B cell (primary cell): ENCODE data around the gene TUBA3D. TPM values are rescaled to one million over a fixed set of nuclear protein-coding genes. Genes with fewer than 3 reads are reported as not detected.
"Not testable (repeated sequence)": the region's sequence is repeated elsewhere in the genome, so short reads cannot be mapped to it uniquely, and the experiment has no call there.

ENCODE experiments used
- ATAC-seq: fragments of 200-7000 bp; cut with Tn5 transposase; one replicate; pipeline ENCODE4 v1.10.0; 2021; ENCODE audit warnings: low read depth, mild to moderate bottlenecking, moderate number of reproducible peaks, moderate library complexity
- CTCF ChIA-PET: fragments of 350-600 bp; sonication (Branson Sonifier 250); formaldehyde crosslinking; loops from one replicate; lab custom pipeline; 2021; ENCODE audit warnings: antibody characterized with exemption, inconsistent platforms; lab: Charles Lee
- POLR2A ChIA-PET: fragments of 350-600 bp; sonication (Branson Sonifier 250); formaldehyde crosslinking; loops from one replicate; lab custom pipeline; 2021; ENCODE audit warnings: antibody characterized with exemption; lab: Charles Lee
- DNase-seq: peaks from one replicate; pipeline ENCODE4 v3.0.0; 2013
- H2AFZ ChIP-seq: 2 replicates; pipeline ENCODE4 v1.6.1; 2012; ENCODE audit warnings: mild to moderate bottlenecking, low read depth, low read length; ENCODE audit not compliant: insufficient read depth, poor library complexity, severe bottlenecking
- H3K27ac ChIP-seq, 2 donors: 1 replicate in 1 of 2; 2 replicates in 1 of 2; pipeline ENCODE4 v1.5.1; 2012 to 2013; ENCODE audit warnings: low read length in 2 of 2, mild to moderate bottlenecking in 2 of 2, moderate library complexity in 1 of 2
- H3K27me3 ChIP-seq, 4 experiments: fragments of 200-600 bp in 1 of 4; sonication (generic) in 1 of 4; replicated peaks in 1 of 4; 1 replicate in 2 of 4; 2 replicates in 2 of 4; pipeline versions ENCODE4 v1.6.1 to v1.7.0; 2013 to 2016; ENCODE audit warnings: low read length in 3 of 4, mild to moderate bottlenecking in 2 of 4, mixed read lengths in 1 of 4, moderate library complexity in 1 of 4; ENCODE audit not compliant: insufficient read depth in 4 of 4, control insufficient read depth in 3 of 4; ENCODE audit errors: control extremely low read depth in 1 of 4
- H3K36me3 ChIP-seq, 2 experiments: replicated peaks in 1 of 2; 1 replicate in 1 of 2; 2 replicates in 1 of 2; pipeline versions ENCODE4 v1.6.1 to v1.7.1; 2013; ENCODE audit warnings: low read length in 1 of 2; ENCODE audit not compliant: insufficient read depth in 2 of 2, control insufficient read depth in 1 of 2; ENCODE audit errors: control extremely low read depth in 1 of 2, extremely low read depth in 1 of 2
- H3K4me1 ChIP-seq, 2 donors: fragments of 200-600 bp in 1 of 2; sonication (generic) in 1 of 2; 1 replicate in 1 of 2; 2 replicates in 1 of 2; pipeline versions ENCODE4 v1.5.1 to v1.6.1; 2013 to 2017; ENCODE audit warnings: low read length in 2 of 2; ENCODE audit not compliant: control insufficient read depth in 2 of 2, insufficient read depth in 2 of 2
- H3K4me2 ChIP-seq: replicated peaks from 2 replicates; pipeline ENCODE3; 2012; ENCODE audit warnings: mild to moderate bottlenecking, low read depth, low read length; ENCODE audit not compliant: poor library complexity, severe bottlenecking
- H3K4me3 ChIP-seq, 5 experiments: fragments of 200-600 bp in 1 of 5; sonication (generic) in 1 of 5; 1 replicate in 3 of 5; 2 replicates in 2 of 5; pipeline versions ENCODE4 v1.5.1 to v1.7.0; 2011 to 2016; ENCODE audit warnings: low read length in 4 of 5, mild to moderate bottlenecking in 4 of 5, low read depth in 2 of 5, control low read depth in 1 of 5, moderate library complexity in 1 of 5; ENCODE audit not compliant: insufficient read depth in 1 of 5; ENCODE audit errors: control extremely low read depth in 1 of 5, extremely low read depth in 1 of 5
- H3K79me2 ChIP-seq: fragments of 200-600 bp; sonication (generic); one replicate; pipeline ENCODE4 v1.6.0; 2016; ENCODE audit warnings: low read length; ENCODE audit not compliant: control insufficient read depth, insufficient read depth
- H3K9ac ChIP-seq: fragments of 200-600 bp; sonication (generic); 2 replicates; pipeline ENCODE4 v1.6.1; 2017; ENCODE audit warnings: mild to moderate bottlenecking, low read length, moderate library complexity
- H3K9me3 ChIP-seq, 3 donors: one replicate each; pipeline versions ENCODE4 v1.6.1 to v1.7.1; 2013; ENCODE audit warnings: low read length in 2 of 3; ENCODE audit not compliant: control insufficient read depth in 2 of 3, insufficient read depth in 1 of 3; ENCODE audit errors: control extremely low read depth in 1 of 3
- H4K20me1 ChIP-seq: 2 replicates; pipeline ENCODE4 v1.6.0; 2012; ENCODE audit warnings: mild to moderate bottlenecking, low read length; ENCODE audit not compliant: insufficient read depth, control insufficient read depth, poor library complexity, severe bottlenecking
- H3K27ac Mint-ChIP-seq: one replicate; pipeline ENCODE4 v1.8.0; 2021; ENCODE audit warnings: mixed read lengths
- H3K27me3 Mint-ChIP-seq: one replicate; pipeline ENCODE4 v1.8.0; 2021; ENCODE audit warnings: mixed read lengths
- H3K4me1 Mint-ChIP-seq: one replicate; pipeline ENCODE4 v1.8.0; 2021; ENCODE audit warnings: mixed read lengths
- H3K4me3 Mint-ChIP-seq: one replicate; pipeline ENCODE4 v1.8.0; 2021; ENCODE audit warnings: mixed read lengths
- H3K9me3 Mint-ChIP-seq: one replicate; pipeline ENCODE4 v1.8.0; 2022; ENCODE audit warnings: mixed read lengths; ENCODE audit not compliant: insufficient read depth
- EZH2 ChIP-seq: IDR thresholded peaks from 2 replicates; pipeline ENCODE4 v1.6.1; 2012; ENCODE audit warnings: borderline replicate concordance, low read depth, mild to moderate bottlenecking, moderate library complexity, low read length; ENCODE audit not compliant: insufficient read depth, poor library complexity, severe bottlenecking
- WGBS: methylation state at CpG from one replicate; pipeline ENCODE4 v1.1.5; 2013; ENCODE audit warnings: missing lambda C conversion rate; ENCODE audit not compliant: insufficient coverage; 5-methylcytosine and 5-hydroxymethylcytosine counted together
- intact Hi-C: fragments of 100-400 bp; cut with micrococcal nuclease; formaldehyde crosslinking; loops from one replicate; pipeline ENCODE4 v1.10.0; 2022
- polyA plus RNA-seq: library from polyadenylated mRNA; depleted of rRNA; stranded (reverse); fragments of >200 nt; gene quantifications from 2 replicates; pipeline ENCODE4 v1.2.3, GENCODE V29; 2012
- total RNA-seq, 2 donors: library from RNA; stranded (reverse); fragments of 120-200 nt in 1 of 2; gene quantifications; 1 replicate in 1 of 2; 2 replicates in 1 of 2; pipeline versions ENCODE4 v1.2.3 to v1.2.4, GENCODE V29; 2013 to 2022
- TF ChIP-seq, protein P1 (sequence below): fragments of 200-600 bp; IDR thresholded peaks from one replicate; pipeline ENCODE4 v1.8.0; 2022; ENCODE audit warnings: antibody characterized with exemption, mild to moderate bottlenecking

The TUBA3D gene
- total and polyA plus RNA-seq, 2 donors (not counting 1 experiment from before 2014, with no cell fraction given): not detected

- DNase-seq (no peak), ATAC-seq (no peak)
- no peak overlapping the region for H3K4me3 ChIP-seq
- H3K27me3 ChIP-seq: no peaks in the 10 kb centered on the region
- H3K9me3 Mint-ChIP-seq: no peaks in the 10 kb centered on the region
- H3K9me3 ChIP-seq: no peaks in the 10 kb centered on the region
- H3K79me2 ChIP-seq: no peaks in the 10 kb centered on the region
- H2AFZ ChIP-seq: no peak overlapping the region
- peaks cover 6% of the 10 kb centered on the region for H3K4me1 Mint-ChIP-seq
- POLR2A ChIA-PET: no interaction called here
- intact Hi-C loops: loop anchor here (10.0 kb wide), 1 partner anchor 105 kb away; no protein-coding TSS in a partner anchor
- H3K9ac ChIP-seq: no peak overlapping the region
- CTCF ChIA-PET: no interaction called here
- peaks cover 0 to 6% of the 10 kb centered on the region in 2 experiments for H3K36me3 ChIP-seq
- H3K27ac ChIP-seq: no peak overlapping the region
- H3K4me2 ChIP-seq: no peak overlapping the region
- H3K27ac Mint-ChIP-seq: no peak overlapping the region
- H3K4me1 ChIP-seq: peaks cover 2 to 3% of the 10 kb centered on the region in 2 donors
- WGBS: 97% methylated on average over 15 of the region's 15 CpGs
- H4K20me1 ChIP-seq: no peaks in the 10 kb centered on the region
- no peaks in the 10 kb centered on the region for H3K27me3 Mint-ChIP-seq
- no peak overlapping the region for H3K4me3 Mint-ChIP-seq
- TF ChIP-seq, protein P1, sequence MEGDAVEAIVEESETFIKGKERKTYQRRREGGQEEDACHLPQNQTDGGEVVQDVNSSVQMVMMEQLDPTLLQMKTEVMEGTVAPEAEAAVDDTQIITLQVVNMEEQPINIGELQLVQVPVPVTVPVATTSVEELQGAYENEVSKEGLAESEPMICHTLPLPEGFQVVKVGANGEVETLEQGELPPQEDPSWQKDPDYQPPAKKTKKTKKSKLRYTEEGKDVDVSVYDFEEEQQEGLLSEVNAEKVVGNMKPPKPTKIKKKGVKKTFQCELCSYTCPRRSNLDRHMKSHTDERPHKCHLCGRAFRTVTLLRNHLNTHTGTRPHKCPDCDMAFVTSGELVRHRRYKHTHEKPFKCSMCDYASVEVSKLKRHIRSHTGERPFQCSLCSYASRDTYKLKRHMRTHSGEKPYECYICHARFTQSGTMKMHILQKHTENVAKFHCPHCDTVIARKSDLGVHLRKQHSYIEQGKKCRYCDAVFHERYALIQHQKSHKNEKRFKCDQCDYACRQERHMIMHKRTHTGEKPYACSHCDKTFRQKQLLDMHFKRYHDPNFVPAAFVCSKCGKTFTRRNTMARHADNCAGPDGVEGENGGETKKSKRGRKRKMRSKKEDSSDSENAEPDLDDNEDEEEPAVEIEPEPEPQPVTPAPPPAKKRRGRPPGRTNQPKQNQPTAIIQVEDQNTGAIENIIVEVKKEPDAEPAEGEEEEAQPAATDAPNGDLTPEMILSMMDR: no peak
- TF ChIP-seq EZH2: no peak
Observed at GRCh38 chr2:131519466-131519865, 43.5 kb downstream of the TUBA3D start.

DNA sequence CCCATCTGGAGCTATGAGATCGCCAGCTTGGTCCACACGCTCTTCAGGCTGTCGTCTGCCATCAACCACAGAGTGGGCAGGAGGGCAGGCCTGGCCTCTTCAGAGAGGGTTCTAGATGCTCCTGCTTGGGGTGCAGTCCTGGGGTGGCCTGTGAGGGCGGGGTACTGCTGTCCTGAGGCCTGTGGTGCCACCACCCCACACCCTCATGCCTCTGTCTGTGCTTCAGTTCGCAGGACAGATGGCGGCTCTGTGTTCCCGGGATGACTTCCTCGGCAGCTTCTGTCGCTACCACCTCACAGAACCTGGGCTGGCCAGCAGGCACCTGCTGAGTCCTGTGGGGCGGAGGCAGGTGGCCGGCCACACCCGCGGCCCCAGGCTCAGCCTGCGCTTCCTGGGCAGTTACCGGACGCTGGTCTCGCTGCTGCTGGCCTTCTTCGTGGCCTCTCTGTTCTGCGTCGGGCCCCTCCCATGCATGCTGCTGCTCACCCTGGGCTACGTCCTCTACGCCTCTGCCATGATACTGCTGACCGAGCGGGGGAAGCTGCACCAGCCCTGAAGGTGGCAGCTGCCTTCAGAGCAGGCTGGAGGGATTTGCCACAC lies 44.1 kb downstream of the TUBA3D start:
- H4K20me1 ChIP-seq, H3K9me3 Mint-ChIP-seq, POLR2A ChIA-PET, H3K4me2 ChIP-seq, H3K36me3 ChIP-seq, H3K4me1 Mint-ChIP-seq, H2AFZ ChIP-seq, H3K9me3 ChIP-seq, H3K27me3 ChIP-seq, H3K27me3 Mint-ChIP-seq, H3K4me1 ChIP-seq, H3K79me2 ChIP-seq, CTCF ChIA-PET, H3K4me3 ChIP-seq, H3K9ac ChIP-seq, DNase-seq, ATAC-seq, H3K27ac ChIP-seq, H3K27ac Mint-ChIP-seq, H3K4me3 Mint-ChIP-seq: not testable (repeated sequence)
- intact Hi-C loops: loop anchor here (10.0 kb wide), 1 partner anchor 105 kb away; no protein-coding TSS in a partner anchor
- 97% methylated on average over 9 of the region's 24 CpGs for WGBS
